ENCODE data around the gene SPRR2E.

SPRR2E gene

DNA sequence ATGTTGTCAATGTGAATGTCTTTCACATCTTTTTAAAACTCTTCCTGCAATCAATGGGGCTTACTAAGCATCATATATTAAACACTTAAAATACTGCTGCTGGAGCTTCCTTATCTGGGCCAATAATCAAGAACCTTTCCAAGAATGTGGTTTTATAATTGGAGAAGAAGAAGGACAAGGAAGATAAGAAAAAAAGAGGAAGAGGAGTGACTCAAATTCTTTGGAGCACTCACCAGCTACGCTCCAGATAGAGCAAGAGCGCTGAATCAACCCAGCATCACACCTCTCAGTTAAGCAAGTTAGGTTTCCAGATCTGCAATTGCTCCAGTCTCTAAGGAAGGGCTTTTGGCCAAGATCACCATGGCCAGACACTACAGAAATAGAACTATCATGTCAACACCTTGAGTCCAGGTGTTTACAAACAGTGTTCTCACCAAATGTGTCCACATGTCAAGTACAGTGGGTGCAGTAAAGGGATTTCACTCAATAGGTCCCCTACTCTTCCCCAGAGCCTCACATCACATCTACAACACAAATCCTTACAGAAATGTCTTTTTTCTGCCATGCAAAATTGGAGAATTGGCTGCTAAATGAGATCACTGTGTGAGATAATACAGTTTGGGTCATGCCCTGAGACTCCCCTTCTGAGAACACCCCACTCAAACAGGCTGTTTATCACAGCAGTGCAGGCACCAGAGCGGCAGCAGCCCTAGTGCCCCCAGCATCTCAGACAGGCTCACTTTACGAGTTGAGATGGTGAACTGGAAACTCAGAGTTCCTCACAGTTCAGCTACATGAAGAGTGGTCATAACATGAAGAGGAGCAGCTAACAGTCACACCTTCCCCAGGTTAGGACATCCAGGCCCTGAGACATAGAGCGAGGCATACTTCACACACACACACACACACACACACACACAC lies 21.3 kb downstream of the SPRR2E start:
- no peak for ATAC-seq (ENCODE audit: insufficient read depth, low read depth)
- Histone ChIP-seq H3K4me2 (ENCODE audit: insufficient read depth, low read length) (no peak overlapping the region), H3K4me3 (ENCODE audit: low read depth in 1 of 2, low read length in 2 of 2) (no peak overlapping the region), H3K27ac (ENCODE audit: low read length) (no peak overlapping the region), H3K27me3 (ENCODE audit: insufficient read depth, low read length, poor library complexity) (peaks cover 9% of the 10 kb centered on the region), H4K20me1 (ENCODE audit: insufficient read depth, low read length) (no peaks in the 10 kb centered on the region), H2AFZ (ENCODE audit: low read depth, low read length) (no peak overlapping the region), H3K36me3 (ENCODE audit: insufficient read depth, low read length) (no peaks in the 10 kb centered on the region), H3K9ac (ENCODE audit: low read depth, low read length) (no peak overlapping the region), H3K4me1 (ENCODE audit: insufficient read depth, low read length) (no peaks in the 10 kb centered on the region), H3K9me3 (ENCODE audit: insufficient read depth, low read length, severe bottlenecking) (no peaks in the 10 kb centered on the region), H3K79me2 (ENCODE audit: insufficient read depth, low read length) (no peaks in the 10 kb centered on the region)
- DNase-seq, result no peak
- TF ChIP-seq, protein P1, sequence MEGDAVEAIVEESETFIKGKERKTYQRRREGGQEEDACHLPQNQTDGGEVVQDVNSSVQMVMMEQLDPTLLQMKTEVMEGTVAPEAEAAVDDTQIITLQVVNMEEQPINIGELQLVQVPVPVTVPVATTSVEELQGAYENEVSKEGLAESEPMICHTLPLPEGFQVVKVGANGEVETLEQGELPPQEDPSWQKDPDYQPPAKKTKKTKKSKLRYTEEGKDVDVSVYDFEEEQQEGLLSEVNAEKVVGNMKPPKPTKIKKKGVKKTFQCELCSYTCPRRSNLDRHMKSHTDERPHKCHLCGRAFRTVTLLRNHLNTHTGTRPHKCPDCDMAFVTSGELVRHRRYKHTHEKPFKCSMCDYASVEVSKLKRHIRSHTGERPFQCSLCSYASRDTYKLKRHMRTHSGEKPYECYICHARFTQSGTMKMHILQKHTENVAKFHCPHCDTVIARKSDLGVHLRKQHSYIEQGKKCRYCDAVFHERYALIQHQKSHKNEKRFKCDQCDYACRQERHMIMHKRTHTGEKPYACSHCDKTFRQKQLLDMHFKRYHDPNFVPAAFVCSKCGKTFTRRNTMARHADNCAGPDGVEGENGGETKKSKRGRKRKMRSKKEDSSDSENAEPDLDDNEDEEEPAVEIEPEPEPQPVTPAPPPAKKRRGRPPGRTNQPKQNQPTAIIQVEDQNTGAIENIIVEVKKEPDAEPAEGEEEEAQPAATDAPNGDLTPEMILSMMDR (IDR thresholded peaks at IDR 0.05; ENCODE audit: borderline replicate concordance, extremely low read depth, low read length, poor library complexity, severe bottlenecking), result no peak
- TF ChIP-seq EZH2 (IDR thresholded peaks at IDR 0.05; ENCODE audit: borderline replicate concordance, low read depth, low read length, severe bottlenecking), result no peak

DNA sequence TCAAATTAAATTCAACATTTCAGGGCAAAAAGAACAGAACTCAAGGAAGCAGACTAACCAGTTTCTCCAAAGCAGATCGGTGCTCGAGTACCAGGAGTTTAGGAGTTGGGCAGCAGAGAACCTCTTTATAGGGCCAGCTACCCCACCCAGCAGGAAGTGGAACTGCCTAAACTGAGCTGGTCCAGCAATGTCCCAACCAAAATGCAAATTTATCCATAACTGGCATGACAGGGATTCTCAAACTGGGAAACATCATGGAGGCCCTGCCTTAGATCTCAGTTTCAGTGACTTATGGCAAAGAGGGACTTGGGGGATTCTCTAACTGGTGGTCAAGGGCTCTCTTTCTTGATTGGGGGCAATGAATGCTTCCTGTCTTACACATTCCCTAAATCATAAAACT lies 22.8 kb downstream of the SPRR2E start, which contains the start of gene SPRR2B:
TSS of gene SPRR2B (minus strand) at position 101 of the 400 bp plus-strand sequence. CDS start 772 bp downstream, outside the sequence.
- TF ChIP-seq EZH2 (IDR thresholded peaks at IDR 0.05; ENCODE audit: borderline replicate concordance, low read depth, low read length, severe bottlenecking), result no peak
- TF ChIP-seq, protein P1 (IDR thresholded peaks at IDR 0.05; ENCODE audit: borderline replicate concordance, extremely low read depth, low read length, poor library complexity, severe bottlenecking), result no peak
- H3K4me1 ChIP-seq (ENCODE audit: insufficient read depth, low read length), result no peaks in the 10 kb centered on the region
- H2AFZ ChIP-seq (ENCODE audit: low read depth, low read length), result no peak within 1 kb of the TSS
- no peak within 1 kb of the TSS for H3K27ac ChIP-seq (ENCODE audit: low read length)
- no peak within 1 kb of the TSS for H3K4me3 ChIP-seq (ENCODE audit: low read depth in 1 of 2, low read length in 2 of 2)
- H3K79me2 ChIP-seq (ENCODE audit: insufficient read depth, low read length), result no peaks in the 10 kb centered on the region
- DNase-seq, result no peak
- no peaks in the 10 kb centered on the region for H4K20me1 ChIP-seq (ENCODE audit: insufficient read depth, low read length)
- H3K27me3 ChIP-seq (ENCODE audit: insufficient read depth, low read length, poor library complexity), result peaks cover 9% of the 10 kb centered on the region
- no peaks in the 10 kb centered on the region for H3K36me3 ChIP-seq (ENCODE audit: insufficient read depth, low read length)
- H3K9ac ChIP-seq (ENCODE audit: low read depth, low read length), result no peak within 1 kb of the TSS
- ATAC-seq (ENCODE audit: insufficient read depth, low read depth), result no peak
- no peaks in the 10 kb centered on the region for H3K9me3 ChIP-seq (ENCODE audit: insufficient read depth, low read length, severe bottlenecking)
- no peak within 1 kb of the TSS for H3K4me2 ChIP-seq (ENCODE audit: insufficient read depth, low read length)

- no peak for DNase-seq
- Histone ChIP-seq H3K9ac (ENCODE audit: low read depth, low read length) (no peak overlapping the region), H3K4me3 (ENCODE audit: low read depth in 1 of 2, low read length in 2 of 2) (no peak overlapping the region), H3K9me3 (ENCODE audit: insufficient read depth, low read length, severe bottlenecking) (no peaks in the 10 kb centered on the region), H3K4me1 (ENCODE audit: insufficient read depth, low read length) (no peaks in the 10 kb centered on the region), H2AFZ (ENCODE audit: low read depth, low read length) (no peak overlapping the region), H3K4me2 (ENCODE audit: insufficient read depth, low read length) (no peak overlapping the region), H3K36me3 (ENCODE audit: insufficient read depth, low read length) (no peaks in the 10 kb centered on the region), H3K79me2 (ENCODE audit: insufficient read depth, low read length) (no peaks in the 10 kb centered on the region), H3K27me3 (ENCODE audit: insufficient read depth, low read length, poor library complexity) (peaks cover 12% of the 10 kb centered on the region), H4K20me1 (ENCODE audit: insufficient read depth, low read length) (no peaks in the 10 kb centered on the region), H3K27ac (ENCODE audit: low read length) (no peak overlapping the region)
- TF ChIP-seq EZH2 (IDR thresholded peaks at IDR 0.05; ENCODE audit: borderline replicate concordance, low read depth, low read length, severe bottlenecking), result no peak
- TF ChIP-seq, protein P1 (IDR thresholded peaks at IDR 0.05; ENCODE audit: borderline replicate concordance, extremely low read depth, low read length, poor library complexity, severe bottlenecking), result no peak
- no peak for ATAC-seq (ENCODE audit: insufficient read depth, low read depth)
Measured at GRCh38 chr1:153070243-153070642, 24.1 kb downstream of the SPRR2E start.
